HepG2 (cell line): Measurements from ENCODE around the gene OARD1. TPM values are rescaled to one million over a fixed set of nuclear protein-coding genes. Genes with fewer than 3 reads are reported as not detected.

Experiments used
- HNRNPK ChIP-seq: fragments of 200-400 bp; formaldehyde crosslinking; IDR thresholded peaks from 2 replicates; pipeline ENCODE4 v1.6.1; 2018; ENCODE audit warnings: low read length, low read depth, moderate library complexity, mild to moderate bottlenecking; ENCODE audit not compliant: poor library complexity, severe bottlenecking
- MED1 ChIP-seq: sonication (generic); formaldehyde crosslinking; IDR thresholded peaks from 2 replicates; pipeline ENCODE4 v1.4.0; 2020; ENCODE audit warnings: missing genetic modification reagents
- MEIS1 ChIP-seq: sonication (generic); formaldehyde crosslinking; IDR thresholded peaks from 2 replicates; pipeline ENCODE4 v1.9.0; 2021; ENCODE audit warnings: mild to moderate bottlenecking, missing genetic modification reagents, moderate library complexity, borderline replicate concordance
- MTA1 ChIP-seq: sonication (generic); formaldehyde crosslinking; IDR thresholded peaks from 2 replicates; pipeline ENCODE4 v1.4.0; 2020; ENCODE audit warnings: missing genetic modification reagents, mild to moderate bottlenecking, borderline replicate concordance
- RFX1 ChIP-seq: fragments of 450-650 bp; IDR thresholded peaks from 2 replicates; pipeline ENCODE4 v1.6.1; 2017
- SPEN ChIP-seq: sonication (generic); formaldehyde crosslinking; IDR thresholded peaks from 2 replicates; pipeline ENCODE4 v1.5.1; 2020; ENCODE audit warnings: low read depth, mild to moderate bottlenecking, missing genetic modification reagents
- ZNF224 ChIP-seq: sonication (generic); formaldehyde crosslinking; IDR thresholded peaks from 2 replicates; pipeline ENCODE4 v1.5.0; 2020; ENCODE audit warnings: mild to moderate bottlenecking, missing genetic modification reagents
- ZNF501 ChIP-seq: sonication (generic); formaldehyde crosslinking; IDR thresholded peaks from 2 replicates; pipeline ENCODE4 v1.5.1; 2020; ENCODE audit warnings: mild to moderate bottlenecking, moderate library complexity, missing genetic modification reagents
- ZNF607 ChIP-seq: sonication (generic); formaldehyde crosslinking; IDR thresholded peaks from 2 replicates; pipeline ENCODE4 v1.5.1; 2020; ENCODE audit warnings: missing genetic modification reagents, mild to moderate bottlenecking, borderline replicate concordance
- ZNF724P ChIP-seq: sonication (generic); formaldehyde crosslinking; IDR thresholded peaks from 2 replicates; pipeline ENCODE4 v1.8.0; 2022; ENCODE audit warnings: missing genetic modification reagents, borderline replicate concordance
- ZSCAN20 ChIP-seq: sonication (generic); formaldehyde crosslinking; IDR thresholded peaks from 2 replicates; pipeline ENCODE4 v1.4.0; 2020; ENCODE audit warnings: missing genetic modification reagents, mild to moderate bottlenecking, borderline replicate concordance
- polyA plus RNA-seq, 8 experiments: library from polyadenylated mRNA; depleted of rRNA in 3 of 8; stranded (reverse) in 7 of 8; unstranded in 1 of 8; fragments of >200 nt; fragmentation: Illumina TruSeq in 4 of 8; extraction: Trizol in 4 of 8; gene quantifications; 2 replicates each; pipeline versions ENCODE4 v1.2.1 to v1.2.3, GENCODE V29; 2011 to 2016; ENCODE audit warnings: low read depth in 4 of 8, missing spikeins in 1 of 8, mixed read lengths in 1 of 8; ENCODE audit not compliant: insufficient read depth in 1 of 8
- total RNA-seq, 5 experiments: library from RNA; depleted of rRNA; stranded (reverse); fragments of >200 nt; fragmentation: Illumina TruSeq; extraction: Trizol; gene quantifications; 2 replicates each; pipeline ENCODE4 v1.2.3, GENCODE V29; 2016; ENCODE audit warnings: low read depth in 1 of 5
- TF ChIP-seq, protein P1 (sequence below): sonication (generic); formaldehyde crosslinking; IDR thresholded peaks from 2 replicates; pipeline ENCODE4 v1.4.0; 2020; ENCODE audit warnings: missing genetic modification reagents
- TF ChIP-seq, protein P2 (sequence below): sonication (generic); formaldehyde crosslinking; IDR thresholded peaks from 2 replicates; pipeline ENCODE4 v1.4.0; 2020; ENCODE audit warnings: missing genetic modification reagents
- TF ChIP-seq, protein P3 (sequence below): sonication (generic); formaldehyde crosslinking; IDR thresholded peaks from 2 replicates; pipeline ENCODE4 v1.4.0; 2020; ENCODE audit warnings: low read depth, mild to moderate bottlenecking, missing genetic modification reagents
- TF ChIP-seq, protein P4 (sequence below): sonication (generic); formaldehyde crosslinking; IDR thresholded peaks from 2 replicates; pipeline ENCODE4 v1.4.0; 2020; ENCODE audit warnings: missing genetic modification reagents

OARD1 gene
- total and polyA plus RNA-seq, 2 of the 13 experiments (the other 11 are each of a cell fraction or from before 2014, with no cell fraction given): 18.4 to 49.0 TPM

DNA sequence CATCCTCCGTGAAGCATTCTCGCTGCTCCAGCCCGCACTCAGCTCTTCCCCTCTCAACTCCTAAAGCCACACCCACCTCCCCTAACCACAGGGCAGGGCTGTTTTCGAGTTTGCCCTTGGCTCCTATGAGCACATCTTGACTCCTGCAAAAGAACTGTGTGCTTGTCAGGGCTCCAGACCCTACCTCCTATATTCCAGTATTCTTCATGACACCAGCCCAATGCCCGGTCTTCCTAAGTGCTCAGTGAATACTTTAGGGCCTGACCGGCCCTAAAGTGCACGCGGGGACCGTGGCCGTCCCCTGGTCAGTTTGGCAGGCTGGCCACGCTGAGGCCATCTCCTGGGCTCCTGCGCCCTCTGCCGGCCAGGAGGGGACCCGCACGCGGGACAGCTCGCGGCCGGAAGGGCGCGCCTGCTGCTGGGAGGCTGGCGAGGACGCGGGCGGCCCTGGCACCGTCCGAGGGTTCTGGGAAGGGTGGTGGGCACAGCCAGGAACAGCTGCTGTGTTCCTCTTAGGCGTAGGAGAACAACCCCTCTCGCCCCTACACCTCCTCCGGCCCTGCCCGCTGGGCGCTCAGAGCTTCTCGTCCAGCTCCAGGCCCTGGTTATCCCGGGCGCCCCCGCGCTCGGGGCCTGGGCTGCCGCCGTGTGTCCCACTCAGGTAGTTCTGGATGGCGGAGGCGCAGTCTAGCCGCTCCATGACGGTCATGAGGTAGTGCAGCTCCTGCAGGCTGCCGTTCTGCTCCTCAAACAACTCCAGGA, 44.2 kb downstream of the OARD1 start (continued):
- TF ChIP-seq ZNF607: peak; percentile 88
- TF ChIP-seq MTA1: peak; percentile 78; the same call in 1 of the 2 replicates
- peak; percentile 90 for TF ChIP-seq ZNF724P (CRISPR knock-in tag)
- TF ChIP-seq SPEN: peak; percentile 76
- TF ChIP-seq, protein P1, sequence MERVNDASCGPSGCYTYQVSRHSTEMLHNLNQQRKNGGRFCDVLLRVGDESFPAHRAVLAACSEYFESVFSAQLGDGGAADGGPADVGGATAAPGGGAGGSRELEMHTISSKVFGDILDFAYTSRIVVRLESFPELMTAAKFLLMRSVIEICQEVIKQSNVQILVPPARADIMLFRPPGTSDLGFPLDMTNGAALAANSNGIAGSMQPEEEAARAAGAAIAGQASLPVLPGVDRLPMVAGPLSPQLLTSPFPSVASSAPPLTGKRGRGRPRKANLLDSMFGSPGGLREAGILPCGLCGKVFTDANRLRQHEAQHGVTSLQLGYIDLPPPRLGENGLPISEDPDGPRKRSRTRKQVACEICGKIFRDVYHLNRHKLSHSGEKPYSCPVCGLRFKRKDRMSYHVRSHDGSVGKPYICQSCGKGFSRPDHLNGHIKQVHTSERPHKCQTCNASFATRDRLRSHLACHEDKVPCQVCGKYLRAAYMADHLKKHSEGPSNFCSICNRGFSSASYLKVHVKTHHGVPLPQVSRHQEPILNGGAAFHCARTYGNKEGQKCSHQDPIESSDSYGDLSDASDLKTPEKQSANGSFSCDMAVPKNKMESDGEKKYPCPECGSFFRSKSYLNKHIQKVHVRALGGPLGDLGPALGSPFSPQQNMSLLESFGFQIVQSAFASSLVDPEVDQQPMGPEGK (CRISPR knock-in tag): peak; percentile 25; the same call in 1 of the 2 replicates
- peak; percentile 10 for TF ChIP-seq HNRNPK
- TF ChIP-seq MED1 (CRISPR knock-in tag): peak; percentile 66
- no peak for TF ChIP-seq RFX1
- TF ChIP-seq, protein P2, sequence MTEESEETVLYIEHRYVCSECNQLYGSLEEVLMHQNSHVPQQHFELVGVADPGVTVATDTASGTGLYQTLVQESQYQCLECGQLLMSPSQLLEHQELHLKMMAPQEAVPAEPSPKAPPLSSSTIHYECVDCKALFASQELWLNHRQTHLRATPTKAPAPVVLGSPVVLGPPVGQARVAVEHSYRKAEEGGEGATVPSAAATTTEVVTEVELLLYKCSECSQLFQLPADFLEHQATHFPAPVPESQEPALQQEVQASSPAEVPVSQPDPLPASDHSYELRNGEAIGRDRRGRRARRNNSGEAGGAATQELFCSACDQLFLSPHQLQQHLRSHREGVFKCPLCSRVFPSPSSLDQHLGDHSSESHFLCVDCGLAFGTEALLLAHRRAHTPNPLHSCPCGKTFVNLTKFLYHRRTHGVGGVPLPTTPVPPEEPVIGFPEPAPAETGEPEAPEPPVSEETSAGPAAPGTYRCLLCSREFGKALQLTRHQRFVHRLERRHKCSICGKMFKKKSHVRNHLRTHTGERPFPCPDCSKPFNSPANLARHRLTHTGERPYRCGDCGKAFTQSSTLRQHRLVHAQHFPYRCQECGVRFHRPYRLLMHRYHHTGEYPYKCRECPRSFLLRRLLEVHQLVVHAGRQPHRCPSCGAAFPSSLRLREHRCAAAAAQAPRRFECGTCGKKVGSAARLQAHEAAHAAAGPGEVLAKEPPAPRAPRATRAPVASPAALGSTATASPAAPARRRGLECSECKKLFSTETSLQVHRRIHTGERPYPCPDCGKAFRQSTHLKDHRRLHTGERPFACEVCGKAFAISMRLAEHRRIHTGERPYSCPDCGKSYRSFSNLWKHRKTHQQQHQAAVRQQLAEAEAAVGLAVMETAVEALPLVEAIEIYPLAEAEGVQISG (CRISPR knock-in tag): peak; percentile 93
- TF ChIP-seq ZNF224: peak; percentile 64; the same call in 1 of the 2 replicates
- peak; percentile 98 for TF ChIP-seq ZNF501 (CRISPR knock-in tag)
- TF ChIP-seq, protein P3, sequence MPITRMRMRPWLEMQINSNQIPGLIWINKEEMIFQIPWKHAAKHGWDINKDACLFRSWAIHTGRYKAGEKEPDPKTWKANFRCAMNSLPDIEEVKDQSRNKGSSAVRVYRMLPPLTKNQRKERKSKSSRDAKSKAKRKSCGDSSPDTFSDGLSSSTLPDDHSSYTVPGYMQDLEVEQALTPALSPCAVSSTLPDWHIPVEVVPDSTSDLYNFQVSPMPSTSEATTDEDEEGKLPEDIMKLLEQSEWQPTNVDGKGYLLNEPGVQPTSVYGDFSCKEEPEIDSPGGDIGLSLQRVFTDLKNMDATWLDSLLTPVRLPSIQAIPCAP (CRISPR knock-in tag): no peak
- TF ChIP-seq, protein P4, sequence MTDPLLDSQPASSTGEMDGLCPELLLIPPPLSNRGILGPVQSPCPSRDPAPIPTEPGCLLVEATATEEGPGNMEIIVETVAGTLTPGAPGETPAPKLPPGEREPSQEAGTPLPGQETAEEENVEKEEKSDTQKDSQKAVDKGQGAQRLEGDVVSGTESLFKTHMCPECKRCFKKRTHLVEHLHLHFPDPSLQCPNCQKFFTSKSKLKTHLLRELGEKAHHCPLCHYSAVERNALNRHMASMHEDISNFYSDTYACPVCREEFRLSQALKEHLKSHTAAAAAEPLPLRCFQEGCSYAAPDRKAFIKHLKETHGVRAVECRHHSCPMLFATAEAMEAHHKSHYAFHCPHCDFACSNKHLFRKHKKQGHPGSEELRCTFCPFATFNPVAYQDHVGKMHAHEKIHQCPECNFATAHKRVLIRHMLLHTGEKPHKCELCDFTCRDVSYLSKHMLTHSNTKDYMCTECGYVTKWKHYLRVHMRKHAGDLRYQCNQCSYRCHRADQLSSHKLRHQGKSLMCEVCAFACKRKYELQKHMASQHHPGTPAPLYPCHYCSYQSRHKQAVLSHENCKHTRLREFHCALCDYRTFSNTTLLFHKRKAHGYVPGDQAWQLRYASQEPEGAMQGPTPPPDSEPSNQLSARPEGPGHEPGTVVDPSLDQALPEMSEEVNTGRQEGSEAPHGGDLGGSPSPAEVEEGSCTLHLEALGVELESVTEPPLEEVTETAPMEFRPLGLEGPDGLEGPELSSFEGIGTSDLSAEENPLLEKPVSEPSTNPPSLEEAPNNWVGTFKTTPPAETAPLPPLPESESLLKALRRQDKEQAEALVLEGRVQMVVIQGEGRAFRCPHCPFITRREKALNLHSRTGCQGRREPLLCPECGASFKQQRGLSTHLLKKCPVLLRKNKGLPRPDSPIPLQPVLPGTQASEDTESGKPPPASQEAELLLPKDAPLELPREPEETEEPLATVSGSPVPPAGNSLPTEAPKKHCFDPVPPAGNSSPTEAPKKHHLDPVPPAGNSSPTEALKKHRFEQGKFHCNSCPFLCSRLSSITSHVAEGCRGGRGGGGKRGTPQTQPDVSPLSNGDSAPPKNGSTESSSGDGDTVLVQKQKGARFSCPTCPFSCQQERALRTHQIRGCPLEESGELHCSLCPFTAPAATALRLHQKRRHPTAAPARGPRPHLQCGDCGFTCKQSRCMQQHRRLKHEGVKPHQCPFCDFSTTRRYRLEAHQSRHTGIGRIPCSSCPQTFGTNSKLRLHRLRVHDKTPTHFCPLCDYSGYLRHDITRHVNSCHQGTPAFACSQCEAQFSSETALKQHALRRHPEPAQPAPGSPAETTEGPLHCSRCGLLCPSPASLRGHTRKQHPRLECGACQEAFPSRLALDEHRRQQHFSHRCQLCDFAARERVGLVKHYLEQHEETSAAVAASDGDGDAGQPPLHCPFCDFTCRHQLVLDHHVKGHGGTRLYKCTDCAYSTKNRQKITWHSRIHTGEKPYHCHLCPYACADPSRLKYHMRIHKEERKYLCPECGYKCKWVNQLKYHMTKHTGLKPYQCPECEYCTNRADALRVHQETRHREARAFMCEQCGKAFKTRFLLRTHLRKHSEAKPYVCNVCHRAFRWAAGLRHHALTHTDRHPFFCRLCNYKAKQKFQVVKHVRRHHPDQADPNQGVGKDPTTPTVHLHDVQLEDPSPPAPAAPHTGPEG (CRISPR knock-in tag): peak; percentile 60; the same call in 1 of the 2 replicates
- 0 out of 2 replicates have a peak, but pooled peaks have one; percentile 67 for TF ChIP-seq MEIS1 (CRISPR knock-in tag)
- peak; percentile 57; the same call in 1 of the 2 replicates for TF ChIP-seq ZSCAN20
